GM13976 (cell line): ENCODE data around the gene CNNM1.

Source experiments
- DNase-seq: peaks from one replicate; pipeline ENCODE4 v3.0.0; 2012; ENCODE audit warnings: low spot score
- in situ Hi-C: fragments of 300-500 bp; cut with MboI; formaldehyde crosslinking; loops from one replicate; pipeline ENCODE4 v1.12.0; 2022; ENCODE audit warnings: low sequenced_read_pairs, mixed read lengths, inconsistent platforms; ENCODE audit not compliant: unreplicated experiment
- TF ChIP-seq, protein P1 (sequence below): IDR thresholded peaks from 2 replicates; pipeline ENCODE4 v1.5.1; 2012; ENCODE audit warnings: borderline replicate concordance, mild to moderate bottlenecking; ENCODE audit not compliant: insufficient read depth; ENCODE audit errors: extremely low read depth, missing control alignments, control extremely low read depth

CNNM1 gene

DNA sequence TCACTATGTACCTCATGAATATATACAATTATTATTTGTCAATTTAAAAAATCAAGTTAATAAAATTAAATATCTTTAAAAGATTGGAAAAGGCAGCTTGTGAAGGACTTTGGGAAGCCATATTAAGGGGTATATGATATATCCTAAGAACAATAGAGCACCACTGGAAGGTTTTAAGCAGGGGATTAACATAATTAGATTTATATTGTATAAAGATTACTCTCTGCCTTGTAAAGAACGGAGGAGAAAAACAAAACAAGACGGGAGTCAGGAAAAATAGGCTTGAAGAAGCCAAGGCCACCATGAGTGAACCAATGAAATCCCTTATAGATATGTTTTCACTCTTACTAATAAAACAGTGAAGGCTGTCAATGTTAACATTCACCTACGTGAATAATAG lies 11.1 kb upstream of the CNNM1 start:
- TF ChIP-seq, protein P1, sequence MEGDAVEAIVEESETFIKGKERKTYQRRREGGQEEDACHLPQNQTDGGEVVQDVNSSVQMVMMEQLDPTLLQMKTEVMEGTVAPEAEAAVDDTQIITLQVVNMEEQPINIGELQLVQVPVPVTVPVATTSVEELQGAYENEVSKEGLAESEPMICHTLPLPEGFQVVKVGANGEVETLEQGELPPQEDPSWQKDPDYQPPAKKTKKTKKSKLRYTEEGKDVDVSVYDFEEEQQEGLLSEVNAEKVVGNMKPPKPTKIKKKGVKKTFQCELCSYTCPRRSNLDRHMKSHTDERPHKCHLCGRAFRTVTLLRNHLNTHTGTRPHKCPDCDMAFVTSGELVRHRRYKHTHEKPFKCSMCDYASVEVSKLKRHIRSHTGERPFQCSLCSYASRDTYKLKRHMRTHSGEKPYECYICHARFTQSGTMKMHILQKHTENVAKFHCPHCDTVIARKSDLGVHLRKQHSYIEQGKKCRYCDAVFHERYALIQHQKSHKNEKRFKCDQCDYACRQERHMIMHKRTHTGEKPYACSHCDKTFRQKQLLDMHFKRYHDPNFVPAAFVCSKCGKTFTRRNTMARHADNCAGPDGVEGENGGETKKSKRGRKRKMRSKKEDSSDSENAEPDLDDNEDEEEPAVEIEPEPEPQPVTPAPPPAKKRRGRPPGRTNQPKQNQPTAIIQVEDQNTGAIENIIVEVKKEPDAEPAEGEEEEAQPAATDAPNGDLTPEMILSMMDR, result no peak
- in situ Hi-C loops, result no loop called here
- no peak for DNase-seq

DNA sequence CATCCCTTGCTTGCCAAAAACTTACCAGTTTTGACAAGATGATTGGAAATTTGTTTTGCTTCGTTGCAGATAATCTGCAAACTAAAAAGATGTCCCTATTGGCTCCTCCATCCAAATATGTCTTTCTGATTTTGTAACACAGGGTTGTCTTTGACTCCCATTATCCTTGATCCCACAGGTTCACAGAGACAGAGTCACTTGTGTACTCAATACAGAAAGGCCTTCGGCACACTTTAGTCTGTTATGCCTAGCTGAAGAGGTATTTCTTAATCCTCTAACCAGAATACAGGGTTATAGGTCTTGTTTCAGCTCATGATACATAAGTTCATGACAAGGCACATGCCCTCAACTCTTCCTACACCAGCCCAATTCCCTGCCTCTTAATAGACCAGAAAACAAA lies 10.7 kb upstream of the CNNM1 start:
- DNase-seq, result no peak
- in situ Hi-C loops, result no loop called here
- TF ChIP-seq, protein P1, result no peak

DNA sequence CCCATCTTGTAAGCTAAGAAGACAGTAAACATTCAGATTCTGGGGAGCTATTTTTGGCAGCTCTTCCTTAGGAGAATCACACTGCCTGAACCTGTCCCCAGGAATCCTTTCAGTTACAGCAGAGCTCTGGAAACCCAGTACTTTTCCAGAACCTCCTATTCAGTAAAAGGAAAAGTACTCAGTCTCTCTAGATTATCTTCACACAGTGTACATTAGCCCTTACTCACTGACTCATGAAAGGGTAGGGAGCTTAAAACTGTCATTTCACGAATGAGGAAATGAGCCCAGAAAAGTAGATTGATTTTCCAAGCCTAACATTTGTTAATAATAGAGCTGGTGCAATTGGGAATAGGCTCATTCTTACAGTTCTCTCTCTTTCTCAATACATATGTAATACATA lies 3.9 kb upstream of the CNNM1 start:
- DNase-seq, result no peak
- in situ Hi-C loops, result no loop called here
- TF ChIP-seq, protein P1, result no peak

DNA sequence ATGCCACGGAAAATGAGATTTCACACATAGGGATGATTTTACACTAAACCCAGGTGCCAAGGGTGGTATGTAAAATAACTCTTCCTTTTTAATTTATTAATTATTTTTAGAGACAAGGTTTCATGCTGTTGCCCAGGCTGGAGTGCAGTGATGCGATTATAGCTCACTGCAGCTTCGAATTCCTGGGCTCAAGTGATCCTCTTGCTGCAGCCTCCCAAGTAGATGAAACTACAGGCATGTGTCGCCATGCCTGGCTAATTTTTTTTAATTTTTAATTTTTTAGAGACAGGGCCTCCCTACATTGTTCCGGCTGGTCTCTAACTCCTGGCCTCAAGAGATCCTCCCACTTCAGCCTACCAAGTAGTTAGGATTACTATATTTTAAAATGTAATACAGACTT lies 2.3 kb upstream of the CNNM1 start:
- in situ Hi-C loops, result no loop called here
- DNase-seq, result no peak
- TF ChIP-seq, protein P1, result no peak

DNA sequence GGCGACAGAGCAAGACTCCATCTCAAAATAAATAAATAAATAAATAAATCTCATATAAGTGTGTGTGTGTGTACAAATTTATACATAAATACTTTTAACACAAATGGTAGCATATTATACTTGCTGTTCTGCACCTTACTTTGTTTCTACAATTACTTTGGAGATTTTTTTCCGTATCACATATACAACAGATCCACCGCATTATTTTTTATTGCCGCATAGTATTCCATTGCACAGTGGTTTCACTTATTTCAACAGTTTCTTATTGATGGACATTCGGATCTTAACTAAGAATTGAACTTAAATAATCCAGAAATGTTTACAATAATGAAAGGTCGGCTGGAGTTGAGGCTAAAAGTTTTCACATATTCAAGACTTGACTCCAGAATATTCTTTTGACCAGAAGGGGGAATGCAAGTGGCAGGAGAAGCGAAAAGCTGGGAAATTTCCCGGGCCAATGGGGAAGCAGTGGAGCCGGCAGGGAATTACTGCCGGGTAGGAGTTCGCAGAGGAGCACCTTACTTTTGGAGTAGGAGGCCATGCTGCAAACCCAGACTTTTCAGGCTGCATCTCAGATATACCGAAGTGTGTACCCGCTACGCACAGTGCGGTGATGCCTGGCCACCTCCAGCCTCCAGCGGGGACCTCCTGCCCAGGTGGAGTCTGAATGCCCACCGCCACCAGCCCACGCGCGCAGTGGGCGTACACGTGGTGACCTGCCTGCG lies 415 bp upstream of the CNNM1 start:
- in situ Hi-C loops, result no loop called here
- peak; percentile 30 for DNase-seq
- TF ChIP-seq, protein P1, result no peak

DNA sequence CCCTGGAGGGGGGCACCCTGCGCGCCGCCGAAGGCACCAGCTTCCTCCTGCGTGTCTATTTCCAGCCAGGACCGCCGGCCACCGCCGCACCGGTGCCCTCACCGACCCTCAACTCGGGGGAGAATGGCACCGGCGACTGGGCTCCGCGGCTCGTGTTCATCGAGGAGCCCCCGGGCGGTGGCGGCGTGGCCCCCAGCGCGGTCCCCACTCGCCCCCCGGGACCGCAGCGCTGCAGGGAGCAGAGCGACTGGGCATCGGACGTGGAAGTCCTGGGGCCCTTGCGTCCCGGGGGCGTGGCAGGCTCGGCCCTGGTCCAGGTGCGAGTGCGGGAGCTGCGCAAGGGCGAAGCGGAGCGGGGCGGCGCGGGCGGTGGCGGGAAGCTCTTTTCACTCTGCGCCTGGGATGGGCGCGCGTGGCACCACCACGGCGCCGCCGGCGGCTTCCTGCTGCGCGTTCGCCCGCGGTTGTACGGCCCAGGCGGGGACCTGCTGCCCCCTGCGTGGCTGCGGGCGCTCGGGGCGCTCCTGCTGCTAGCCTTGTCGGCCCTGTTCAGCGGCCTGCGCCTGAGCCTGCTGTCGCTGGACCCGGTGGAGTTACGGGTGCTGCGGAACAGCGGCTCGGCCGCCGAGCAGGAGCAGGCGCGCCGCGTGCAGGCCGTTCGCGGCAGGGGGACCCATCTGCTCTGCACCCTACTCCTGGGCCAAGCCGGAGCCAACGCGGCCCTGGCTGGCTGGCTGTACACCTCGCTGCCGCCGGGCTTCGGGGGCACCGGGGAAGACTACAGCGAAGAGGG lies 594 bp downstream of the CNNM1 start:
- in situ Hi-C loops, result no loop called here
- DNase-seq, result peak; percentile 45
- TF ChIP-seq, protein P1, result no peak
